ENCODE data around the gene B3GAT2.

DNA sequence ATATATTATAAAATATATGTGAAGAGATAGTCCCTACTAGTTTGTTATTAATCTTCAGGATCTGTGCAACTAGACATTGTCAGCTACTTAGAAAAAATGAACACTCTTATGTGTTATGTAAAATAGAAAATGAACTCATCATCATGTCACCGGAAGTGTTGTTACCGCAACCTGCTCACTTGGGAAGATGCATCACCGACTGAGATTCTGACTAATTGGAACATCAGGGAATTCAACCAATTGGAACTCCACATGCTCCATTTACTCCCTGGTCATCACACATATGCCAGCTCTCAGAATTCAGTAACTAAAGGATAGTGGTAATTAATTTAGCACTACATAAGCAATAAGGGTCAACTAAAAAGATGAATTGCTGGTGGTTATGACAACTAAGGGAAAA, 16.7 kb upstream of the B3GAT2 start:
- TF ChIP-seq NPAS2 (CRISPR knock-in tag; IDR thresholded peaks at IDR 0.05; ENCODE audit: borderline replicate concordance) (no peak), EP300 (IDR thresholded peaks at IDR 0.05) (no peak), RAD21 (conservative IDR thresholded peaks at IDR 0.05 in 1 of 2, IDR thresholded peaks at IDR 0.05 in 1 of 2) (no peak)
- TF ChIP-seq, protein P1, sequence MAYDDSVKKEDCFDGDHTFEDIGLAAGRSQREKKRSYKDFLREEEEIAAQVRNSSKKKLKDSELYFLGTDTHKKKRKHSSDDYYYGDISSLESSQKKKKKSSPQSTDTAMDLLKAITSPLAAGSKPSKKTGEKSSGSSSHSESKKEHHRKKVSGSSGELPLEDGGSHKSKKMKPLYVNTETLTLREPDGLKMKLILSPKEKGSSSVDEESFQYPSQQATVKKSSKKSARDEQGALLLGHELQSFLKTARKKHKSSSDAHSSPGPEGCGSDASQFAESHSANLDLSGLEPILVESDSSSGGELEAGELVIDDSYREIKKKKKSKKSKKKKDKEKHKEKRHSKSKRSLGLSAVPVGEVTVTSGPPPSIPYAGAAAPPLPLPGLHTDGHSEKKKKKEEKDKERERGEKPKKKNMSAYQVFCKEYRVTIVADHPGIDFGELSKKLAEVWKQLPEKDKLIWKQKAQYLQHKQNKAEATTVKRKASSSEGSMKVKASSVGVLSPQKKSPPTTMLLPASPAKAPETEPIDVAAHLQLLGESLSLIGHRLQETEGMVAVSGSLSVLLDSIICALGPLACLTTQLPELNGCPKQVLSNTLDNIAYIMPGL (CRISPR knock-in tag; IDR thresholded peaks at IDR 0.05; ENCODE audit: borderline replicate concordance): no peak
- TF ChIP-seq, protein P2, sequence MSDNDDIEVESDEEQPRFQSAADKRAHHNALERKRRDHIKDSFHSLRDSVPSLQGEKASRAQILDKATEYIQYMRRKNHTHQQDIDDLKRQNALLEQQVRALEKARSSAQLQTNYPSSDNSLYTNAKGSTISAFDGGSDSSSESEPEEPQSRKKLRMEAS (IDR thresholded peaks at IDR 0.05): no peak
